GM10847 (cell line): Measurements from ENCODE around the gene CCR9.

Experiments
- POLR2A ChIP-seq: IDR thresholded peaks from 2 replicates; pipeline ENCODE4 v1.6.1; 2011; ENCODE audit not compliant: insufficient read length; ENCODE audit errors: extremely low read depth

Gene CCR9, protein sequence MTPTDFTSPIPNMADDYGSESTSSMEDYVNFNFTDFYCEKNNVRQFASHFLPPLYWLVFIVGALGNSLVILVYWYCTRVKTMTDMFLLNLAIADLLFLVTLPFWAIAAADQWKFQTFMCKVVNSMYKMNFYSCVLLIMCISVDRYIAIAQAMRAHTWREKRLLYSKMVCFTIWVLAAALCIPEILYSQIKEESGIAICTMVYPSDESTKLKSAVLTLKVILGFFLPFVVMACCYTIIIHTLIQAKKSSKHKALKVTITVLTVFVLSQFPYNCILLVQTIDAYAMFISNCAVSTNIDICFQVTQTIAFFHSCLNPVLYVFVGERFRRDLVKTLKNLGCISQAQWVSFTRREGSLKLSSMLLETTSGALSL

DNA sequence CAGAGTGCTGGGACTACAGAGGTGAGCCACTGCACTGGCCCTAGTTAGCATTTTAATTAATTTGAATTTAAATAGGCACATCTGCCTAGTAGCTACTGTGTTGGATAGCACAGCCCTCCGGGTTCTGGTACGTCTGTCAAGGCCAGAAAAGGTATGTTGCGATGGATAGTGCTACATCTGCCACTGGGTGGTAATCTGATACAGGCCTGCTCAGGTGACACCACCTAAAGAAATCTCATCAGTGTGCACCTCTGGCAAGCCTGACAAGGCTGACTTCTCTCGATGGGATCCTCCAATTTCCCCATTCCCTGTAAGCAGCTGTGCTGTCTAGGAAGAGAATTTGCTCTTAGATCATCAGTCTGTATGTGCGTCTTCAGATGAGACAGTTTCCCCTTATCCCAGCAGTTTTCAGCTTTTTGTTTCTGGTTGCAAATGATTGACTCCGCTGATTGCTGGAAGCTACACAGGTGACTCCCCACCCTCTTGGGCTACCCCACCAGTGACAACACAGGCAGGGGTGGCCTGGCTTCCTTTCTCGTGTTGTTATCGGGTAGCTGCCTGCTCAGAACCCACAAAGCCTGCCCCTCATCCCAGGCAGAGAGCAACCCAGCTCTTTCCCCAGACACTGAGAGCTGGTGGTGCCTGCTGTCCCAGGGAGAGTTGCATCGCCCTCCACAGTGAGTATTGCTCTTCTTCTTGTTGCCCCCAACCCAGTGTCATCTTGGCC, at the start of gene CCR9:
Gene CCR9 (plus strand): TSS at position 565 of the 727 bp plus-strand sequence. CDS start 8,391 bp downstream, outside the sequence.
- no peak for TF ChIP-seq POLR2A

DNA sequence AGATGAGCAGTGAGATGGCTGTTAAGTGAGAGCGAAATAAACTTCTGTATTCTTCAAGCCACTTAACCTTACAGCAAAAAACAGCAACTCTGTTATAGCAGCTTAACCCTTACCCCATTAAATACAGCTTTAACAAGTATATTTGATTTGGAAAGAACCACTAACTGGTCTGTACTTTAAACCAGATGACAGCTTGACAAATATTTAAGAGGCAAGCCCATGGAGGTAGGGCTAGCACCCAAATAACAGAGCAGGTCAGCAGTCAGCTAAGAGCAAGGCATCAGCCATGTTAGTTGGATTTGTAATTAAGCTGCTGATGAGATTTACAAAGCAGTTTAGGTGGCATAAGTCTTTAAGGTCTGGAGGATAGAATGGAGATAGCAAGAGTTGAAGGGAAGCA, 47.9 kb upstream of the CCR9 start:
- no peak for TF ChIP-seq POLR2A

DNA sequence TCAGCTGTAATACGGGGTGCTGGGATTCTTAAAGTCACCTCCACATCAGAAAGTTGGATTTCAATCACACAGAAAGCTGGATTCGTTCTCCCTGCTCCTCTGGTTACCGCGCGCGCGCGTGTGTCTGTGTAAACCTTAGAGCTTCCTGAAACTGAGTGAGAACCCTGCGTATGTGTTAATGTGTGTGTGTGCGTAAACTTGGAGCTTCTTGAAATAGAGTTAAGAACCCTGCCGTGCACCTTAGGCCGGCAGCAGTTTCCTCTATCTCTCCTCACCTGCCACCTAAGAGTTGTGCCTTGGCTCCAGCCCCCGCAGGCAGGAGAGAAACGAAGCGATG, 45.0 kb upstream of the CCR9 start:
- TF ChIP-seq POLR2A: no peak

DNA sequence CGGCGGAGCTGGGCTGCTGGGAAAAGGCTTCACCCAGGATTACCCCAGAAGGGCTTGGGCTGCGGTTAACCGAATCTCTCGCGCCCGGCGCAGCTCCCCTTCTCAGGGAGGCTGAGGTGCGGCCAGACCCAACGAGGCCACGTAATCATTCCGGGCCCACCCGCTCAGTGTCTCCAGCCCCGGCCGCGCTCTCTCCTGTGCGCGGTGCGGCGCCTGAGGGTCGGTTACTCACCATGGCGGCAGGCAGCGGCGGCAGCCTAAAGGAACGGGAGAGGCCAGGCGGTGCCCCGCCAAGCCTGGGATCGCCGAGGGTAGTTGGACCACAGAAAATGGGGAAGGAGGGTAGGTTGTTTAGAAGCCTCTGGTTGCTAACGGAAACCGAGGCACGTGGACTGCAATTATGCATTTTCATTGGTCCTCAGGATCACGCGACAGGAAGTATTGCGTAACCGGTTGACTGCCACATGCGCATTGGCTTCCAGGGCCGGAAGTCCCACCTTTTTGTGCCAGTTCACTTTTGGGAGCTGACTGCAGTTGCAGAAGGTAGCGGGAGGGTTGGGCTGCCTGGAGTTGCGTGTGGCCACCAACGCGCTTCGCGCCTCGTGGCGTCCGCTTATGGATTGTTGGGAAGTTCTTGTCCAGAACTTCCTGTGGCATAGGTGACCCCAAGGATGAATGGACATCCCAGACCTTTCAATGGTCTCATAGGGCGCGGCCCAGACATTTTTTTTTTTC, 44.4 kb upstream of the CCR9 start, which contains the start of gene LZTFL1:
Gene LZTFL1 (minus strand): TSS at position 363 of the 735 bp plus-strand sequence. CDS start 128 bp downstream, at position 235.
- TF ChIP-seq POLR2A: peak; percentile 18

DNA sequence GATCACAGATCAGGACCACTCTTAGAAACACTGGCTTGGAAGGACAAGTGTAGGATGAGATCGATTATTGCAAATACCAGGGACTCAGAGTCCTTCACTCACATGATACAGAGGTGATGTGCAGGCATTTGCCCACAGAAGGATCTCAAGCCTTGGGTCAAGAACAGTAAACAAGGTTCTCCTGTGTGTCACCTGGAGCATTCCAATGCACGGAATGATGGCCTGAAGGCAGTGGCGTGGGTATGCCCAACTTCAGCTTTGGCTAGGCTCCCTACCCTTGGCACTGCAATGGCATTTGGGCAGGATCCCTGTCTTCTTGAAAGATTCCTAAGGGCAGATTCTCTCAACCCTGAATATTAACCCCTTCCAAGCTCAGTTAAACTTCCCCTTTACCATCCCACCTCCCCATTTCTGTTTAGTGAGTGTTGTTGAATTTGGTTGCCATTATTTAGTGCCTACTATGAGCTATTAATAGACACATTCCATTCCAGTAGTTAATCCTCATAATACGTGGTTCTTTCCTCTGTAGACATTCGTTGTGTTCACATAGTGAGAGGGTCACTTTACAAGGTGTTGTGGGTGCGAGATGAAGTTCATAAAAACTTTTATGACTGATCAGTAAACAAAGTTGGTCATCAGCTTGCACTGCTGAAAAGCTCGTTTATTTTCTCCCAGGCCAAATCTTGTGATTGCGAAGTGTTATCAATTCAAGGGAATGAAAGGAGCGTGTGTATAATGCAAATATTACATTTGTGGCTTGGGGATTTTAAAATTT, 43.3 kb upstream of the CCR9 start:
- TF ChIP-seq POLR2A: no peak

DNA sequence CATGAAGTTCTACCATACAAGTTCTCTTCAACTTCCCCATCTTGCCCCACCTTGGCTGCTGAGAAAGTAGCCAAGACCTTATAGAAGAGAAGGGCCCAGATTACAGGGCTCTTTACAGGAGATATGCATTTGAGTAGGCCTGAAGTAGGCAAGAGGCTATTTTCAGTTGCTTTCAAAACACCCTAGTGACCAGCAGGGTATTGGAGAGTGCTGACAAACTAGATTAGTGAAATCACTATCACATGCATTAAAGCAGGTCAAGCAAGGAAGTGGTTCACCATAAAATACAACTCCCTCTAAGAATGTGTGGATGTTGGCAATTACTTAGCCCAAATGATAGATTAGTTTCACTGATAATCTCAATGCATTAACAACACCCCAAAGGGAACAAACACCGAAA, 41.7 kb upstream of the CCR9 start:
- no peak for TF ChIP-seq POLR2A

DNA sequence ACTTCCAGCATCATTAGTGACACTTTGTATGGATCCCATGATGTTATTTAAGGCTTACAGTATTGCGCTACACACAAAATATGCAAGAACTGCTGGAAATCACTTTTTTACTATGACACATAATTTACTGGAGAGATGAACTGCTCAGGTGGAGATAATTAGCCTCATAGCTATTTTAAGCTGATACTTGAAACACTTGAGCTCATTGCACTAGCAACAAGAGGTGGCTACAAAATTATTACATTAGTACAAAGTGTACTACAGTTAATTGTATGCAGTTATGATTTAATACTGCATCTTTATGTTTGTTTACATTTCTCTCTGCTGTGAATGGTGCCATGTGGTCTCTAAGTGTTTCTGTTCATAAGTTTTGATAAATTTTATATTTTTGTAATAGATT, 38.0 kb upstream of the CCR9 start:
- no peak for TF ChIP-seq POLR2A

DNA sequence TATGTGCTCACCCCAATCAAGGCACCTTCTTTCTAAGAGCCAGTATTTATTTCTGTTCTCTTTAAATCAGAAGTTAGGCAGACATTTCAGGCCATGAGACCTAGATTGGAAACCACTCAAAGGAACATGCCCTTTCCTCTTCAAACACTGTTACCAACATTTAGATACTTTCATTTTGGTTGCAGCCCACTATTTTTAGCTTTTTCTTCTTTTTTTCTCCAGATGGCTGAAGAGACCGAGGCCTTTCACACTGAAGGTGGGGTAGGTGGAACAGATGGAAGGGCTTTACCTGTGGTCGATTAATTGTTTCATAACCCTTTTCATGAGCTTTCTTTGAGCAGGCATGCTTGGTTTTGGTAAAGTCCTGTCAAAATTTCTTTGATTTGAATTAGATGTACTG, 33.5 kb upstream of the CCR9 start:
- no peak for TF ChIP-seq POLR2A

DNA sequence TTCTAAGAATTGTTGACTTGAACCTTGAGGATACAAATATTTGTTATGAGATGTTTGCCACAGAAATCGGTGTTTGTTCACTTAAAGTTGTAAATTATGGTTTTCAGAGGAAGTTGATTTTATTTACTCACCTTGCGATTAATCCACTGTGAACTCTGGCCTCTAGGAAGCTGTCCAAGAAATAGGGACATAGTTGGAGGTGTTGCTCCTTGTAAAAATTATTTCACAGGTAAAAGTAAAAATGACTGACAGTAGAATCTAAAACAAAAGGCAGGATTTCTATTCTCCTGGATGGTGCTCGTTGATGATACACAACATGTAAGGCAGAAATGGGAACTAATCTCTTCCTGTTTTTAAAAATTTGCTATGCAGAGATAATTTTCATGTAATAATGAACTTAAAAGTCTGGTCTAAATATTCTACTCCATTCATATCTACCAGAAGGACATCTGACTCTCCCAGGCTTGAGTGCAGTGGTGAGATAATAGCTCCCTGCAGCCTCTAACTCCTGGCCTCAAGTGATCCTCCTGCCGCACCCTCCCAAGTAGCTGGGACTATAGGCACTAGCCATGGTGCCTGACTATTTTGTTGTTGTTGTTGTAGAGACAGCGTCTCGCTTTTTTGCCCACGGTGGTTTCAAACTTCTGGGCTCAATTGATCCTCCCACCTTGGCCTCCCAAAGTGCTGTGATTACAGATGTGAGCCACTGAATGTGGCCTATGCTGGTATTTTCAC, 27.4 kb upstream of the CCR9 start:
- TF ChIP-seq POLR2A: no peak

DNA sequence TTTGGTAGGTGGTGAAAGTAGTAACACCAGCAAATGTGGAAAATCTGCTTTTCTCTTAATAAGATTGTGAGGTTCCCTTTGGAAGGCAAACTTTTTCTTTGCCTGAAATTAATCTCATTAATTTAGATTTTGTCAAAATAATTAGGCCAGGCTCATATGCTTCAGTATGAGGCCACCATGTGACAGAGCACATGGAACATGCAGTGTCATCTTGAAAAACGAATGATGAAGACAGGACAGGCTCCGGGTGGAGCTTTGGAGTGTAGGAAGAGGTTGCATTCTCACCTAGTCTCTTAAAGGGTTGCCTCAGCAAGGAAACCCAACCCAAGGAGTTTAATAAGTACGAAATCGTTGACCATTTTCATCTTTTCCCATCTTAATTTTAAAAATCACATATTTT, 25.9 kb upstream of the CCR9 start:
- no peak for TF ChIP-seq POLR2A

DNA sequence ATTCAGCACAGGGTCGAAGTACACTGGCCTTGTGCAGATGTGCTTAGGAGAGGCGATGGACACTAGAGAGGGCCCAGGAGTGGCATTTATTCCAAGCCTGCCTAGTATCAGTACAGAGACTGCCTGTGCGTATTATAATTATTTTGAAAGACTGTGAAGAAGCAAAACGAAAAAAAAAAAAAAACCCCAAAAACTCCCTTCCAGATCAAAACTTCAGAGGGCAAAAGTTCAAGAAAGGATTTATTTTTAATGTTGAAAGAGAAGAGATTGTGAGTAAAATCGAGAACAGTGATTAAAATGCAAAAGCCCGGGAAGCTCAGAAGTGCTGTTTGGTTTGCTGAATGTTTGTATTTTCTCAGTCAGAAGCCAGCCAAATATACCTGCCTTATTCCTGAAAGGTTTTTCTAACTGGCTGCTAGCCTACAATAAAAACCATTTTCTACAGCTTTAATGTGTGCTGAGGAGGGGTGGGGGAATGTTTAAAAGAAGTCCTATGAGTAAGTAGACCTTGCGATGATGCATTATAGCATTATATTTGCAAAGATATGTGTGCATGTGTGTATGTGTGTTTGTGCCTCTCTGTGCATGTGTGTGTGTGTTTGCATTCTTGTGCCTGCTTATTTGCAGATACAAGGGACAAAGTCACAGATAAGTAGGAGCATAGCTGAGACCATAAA, 25.2 kb upstream of the CCR9 start:
- TF ChIP-seq POLR2A: no peak

DNA sequence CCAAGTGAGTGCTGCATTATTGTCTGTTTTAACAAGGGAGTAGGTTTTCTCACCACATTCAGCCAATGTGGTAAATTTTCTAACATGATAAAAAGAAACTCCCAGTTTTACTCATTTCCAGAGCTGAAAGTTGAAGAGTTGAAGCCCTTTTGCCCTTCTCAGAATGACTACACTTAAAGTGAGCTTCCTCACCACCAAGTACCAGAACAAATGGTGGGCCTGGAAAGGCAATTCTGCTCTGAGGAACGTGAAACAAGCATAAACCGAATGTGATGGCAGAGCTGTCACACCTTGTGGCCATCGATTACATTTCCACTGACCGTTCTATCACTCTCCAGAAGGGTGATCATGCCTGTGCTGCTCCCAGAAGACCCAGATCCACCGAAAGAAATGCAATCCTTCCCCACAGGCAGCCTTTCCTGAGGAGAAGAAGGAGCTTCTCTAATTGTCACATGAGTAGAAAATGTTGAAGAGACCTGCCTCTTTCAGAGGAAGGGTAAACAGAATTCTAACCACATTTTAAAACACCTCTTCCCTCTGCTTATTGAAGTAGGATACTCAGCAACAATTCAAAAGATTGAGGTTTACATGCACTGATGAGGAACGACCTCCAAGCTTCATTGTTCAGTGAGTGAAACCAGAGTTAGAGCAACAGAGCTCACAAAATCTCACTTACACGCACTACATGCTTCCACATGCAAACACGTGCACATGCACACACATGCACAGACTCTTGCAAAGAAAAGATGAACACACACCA, 21.4 kb upstream of the CCR9 start:
- no peak for TF ChIP-seq POLR2A

DNA sequence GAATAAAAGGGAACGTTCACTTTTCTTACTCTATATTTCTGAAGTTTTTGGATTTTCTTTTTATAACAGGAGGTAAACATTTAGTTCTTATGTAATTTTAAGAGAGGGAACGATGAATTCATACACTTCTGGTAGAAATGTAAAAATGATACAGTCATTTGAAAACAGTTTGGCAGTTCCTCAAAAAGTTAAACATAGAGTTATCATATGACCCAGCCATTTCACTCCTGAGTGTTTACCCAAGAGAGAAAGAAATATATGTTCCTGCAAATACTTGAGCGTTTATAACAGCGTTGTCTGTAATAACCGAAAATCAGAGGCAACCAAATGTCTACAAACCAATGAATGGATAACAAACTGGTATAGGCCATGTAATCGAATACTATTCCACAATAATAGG, 20.8 kb upstream of the CCR9 start:
- no peak for TF ChIP-seq POLR2A
